T-helper 22 cell (primary cell): ENCODE measurements around the gene B3GALT6.
A peak's percentile ranks its signal among the peaks of the same experiment; 100 is the strongest.

Experiments used
- DNase-seq: peaks from one replicate; pipeline ENCODE4 v3.0.0-alpha.2; 2020; ENCODE audit warnings: low read depth

B3GALT6 gene

GRCh38 chr1:1200876-1201810, 30.9 kb upstream of the B3GALT6 start:
- DNase-seq: peak; percentile 87

DNA sequence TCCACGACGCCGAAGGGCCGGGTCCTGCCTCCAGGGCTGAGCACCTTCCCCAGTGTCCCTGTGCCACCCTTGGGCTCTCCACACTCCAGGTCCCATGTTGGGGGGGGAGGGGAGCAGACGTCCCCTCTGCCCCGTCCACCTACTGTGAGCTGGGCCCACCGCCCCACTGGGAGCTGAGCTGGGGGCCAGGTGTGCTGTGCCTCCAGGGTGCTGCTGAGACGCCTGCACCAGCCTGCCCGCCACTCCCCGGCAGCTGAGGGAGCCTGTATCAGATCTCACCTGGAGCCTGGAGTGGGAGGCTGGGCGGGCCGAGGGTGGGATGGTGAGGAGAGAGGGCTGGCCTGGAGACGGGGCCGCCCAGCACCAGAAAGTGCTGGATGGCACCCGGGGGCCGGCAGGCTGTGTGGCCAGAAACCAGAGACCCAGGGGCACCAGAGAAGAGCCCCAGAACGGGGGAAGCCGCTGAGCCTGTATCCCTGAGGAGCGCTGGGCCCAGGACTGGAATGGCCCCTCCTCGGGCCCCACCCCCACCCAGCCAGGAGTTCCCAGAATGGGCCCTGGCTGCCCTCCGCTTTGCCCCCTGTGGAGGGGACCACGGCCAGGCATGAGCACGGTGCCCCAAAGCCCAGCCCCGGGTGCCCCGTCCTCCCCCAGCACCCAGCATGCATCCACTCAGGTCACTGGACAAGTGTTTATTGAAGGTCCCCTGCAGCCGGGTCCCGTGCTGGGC, 29.0 kb upstream of the B3GALT6 start:
- DNase-seq: no peak

GRCh38 chr1:1203561-1204424, 28.2 kb upstream of the B3GALT6 start:
- no peak for DNase-seq

GRCh38 chr1:1204425-1204920, 27.6 kb upstream of the B3GALT6 start:
- no peak for DNase-seq

GRCh38 chr1:1204998-1205768, 26.9 kb upstream of the B3GALT6 start:
- no peak for DNase-seq

DNA sequence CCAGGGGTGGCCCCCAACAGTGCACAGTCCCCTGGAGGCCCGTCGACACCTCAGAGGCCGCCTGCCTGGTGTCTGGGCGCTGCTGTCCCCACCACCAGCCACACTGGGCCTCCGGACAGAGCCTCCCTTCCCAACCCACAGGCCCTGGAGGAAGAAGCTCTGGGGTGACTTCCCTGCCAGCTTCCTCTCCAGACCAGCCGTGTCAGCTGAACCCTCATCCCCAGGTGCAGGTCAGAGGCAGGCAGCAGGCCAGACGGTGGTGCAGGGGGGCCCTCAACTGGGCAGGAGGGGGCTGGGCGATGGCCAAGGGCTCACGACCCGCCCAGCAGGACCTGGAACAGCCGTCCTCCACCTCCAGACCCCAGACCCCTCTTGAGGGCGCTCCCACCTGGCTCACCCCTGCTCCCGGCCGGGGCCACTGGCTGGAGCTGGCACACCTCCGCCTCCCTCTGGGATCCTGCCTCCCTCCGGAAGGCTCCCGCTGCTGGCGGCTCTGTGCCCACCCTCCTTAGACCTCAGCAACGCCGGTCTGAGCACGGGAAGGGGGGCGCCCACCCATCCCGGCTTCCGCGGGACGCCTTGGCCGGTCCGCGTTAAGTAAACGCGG, 26.2 kb upstream of the B3GALT6 start:
- no peak for DNase-seq

DNA sequence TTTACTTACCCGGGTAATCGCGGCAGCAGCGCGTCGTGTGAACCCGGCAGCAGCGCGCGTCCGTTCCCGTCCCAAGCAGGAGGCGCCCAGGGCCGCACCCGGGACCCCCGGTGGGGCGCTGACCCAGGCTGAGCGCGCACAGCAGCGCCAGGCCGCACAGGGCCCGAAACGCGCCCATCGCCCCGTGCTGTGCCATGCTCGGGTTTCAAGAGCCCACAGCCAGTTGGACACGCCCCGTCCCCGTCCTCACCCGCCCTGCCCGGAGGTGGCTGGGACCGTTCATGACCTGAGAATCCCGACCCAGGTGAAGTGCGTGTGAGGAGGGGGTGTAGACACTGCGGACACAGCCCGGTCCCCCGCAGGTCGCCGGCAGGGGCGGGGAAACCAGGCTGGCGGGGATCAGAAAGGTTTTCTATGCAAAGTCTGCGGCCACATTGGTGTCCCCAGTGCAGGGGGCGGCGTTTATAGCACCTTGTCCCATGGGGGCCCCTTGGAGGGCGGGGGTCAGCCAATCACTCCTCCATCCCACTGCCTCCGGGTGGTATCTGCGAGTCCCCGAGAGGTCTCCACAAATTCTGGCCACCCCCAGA, 25.6 kb upstream of the B3GALT6 start, which contains the start of gene TNFRSF18:
Gene TNFRSF18 (minus strand): TSS at position 217 of the 590 bp plus-strand sequence. CDS start 21 bp downstream, at position 196.
- no peak for DNase-seq

DNA sequence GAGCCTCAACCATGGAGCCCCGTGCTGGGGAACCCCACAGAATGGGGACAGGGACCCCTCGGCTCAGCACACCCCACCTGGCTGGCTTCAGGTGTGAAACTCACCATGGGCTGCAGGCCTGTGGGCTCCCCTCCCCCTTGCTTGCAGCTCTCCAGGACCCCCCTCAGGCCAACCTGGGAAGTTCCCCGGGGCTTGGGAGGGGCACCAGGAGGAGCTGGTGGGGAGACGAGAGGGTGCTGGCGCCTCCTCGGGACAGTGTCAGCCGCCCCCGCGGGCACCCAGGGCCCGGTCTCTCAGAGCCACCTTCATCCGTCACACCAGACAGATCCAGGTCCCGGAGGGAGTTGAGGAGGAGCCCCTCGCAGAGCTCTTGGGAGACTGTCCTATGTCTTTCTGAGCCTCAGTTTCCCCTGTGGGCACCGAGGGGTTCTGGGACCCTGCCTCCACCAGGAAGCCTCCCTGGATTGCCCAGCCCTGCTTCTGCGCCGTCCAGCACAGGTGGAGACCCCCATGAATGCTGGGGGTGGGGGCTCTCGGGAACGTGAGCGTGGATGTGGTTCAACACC, 25.0 kb upstream of the B3GALT6 start:
- no peak for DNase-seq

DNA sequence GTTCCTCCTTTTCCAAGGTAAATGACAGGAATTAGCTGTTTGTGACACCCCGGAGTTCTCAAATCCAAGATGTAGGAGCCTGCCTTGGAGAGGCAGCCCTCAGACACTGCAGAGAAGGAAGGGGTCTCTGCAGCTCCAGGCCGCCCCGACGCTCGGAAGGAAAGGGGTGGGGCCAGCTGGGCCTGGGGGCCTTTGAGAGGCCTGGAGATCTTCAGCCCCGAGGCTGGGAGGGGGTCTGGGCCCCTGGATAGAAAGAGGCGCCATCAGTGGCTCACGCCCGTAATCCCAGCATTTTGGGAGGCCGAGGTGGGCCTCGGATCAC, 24.5 kb upstream of the B3GALT6 start:
- no peak for DNase-seq

DNA sequence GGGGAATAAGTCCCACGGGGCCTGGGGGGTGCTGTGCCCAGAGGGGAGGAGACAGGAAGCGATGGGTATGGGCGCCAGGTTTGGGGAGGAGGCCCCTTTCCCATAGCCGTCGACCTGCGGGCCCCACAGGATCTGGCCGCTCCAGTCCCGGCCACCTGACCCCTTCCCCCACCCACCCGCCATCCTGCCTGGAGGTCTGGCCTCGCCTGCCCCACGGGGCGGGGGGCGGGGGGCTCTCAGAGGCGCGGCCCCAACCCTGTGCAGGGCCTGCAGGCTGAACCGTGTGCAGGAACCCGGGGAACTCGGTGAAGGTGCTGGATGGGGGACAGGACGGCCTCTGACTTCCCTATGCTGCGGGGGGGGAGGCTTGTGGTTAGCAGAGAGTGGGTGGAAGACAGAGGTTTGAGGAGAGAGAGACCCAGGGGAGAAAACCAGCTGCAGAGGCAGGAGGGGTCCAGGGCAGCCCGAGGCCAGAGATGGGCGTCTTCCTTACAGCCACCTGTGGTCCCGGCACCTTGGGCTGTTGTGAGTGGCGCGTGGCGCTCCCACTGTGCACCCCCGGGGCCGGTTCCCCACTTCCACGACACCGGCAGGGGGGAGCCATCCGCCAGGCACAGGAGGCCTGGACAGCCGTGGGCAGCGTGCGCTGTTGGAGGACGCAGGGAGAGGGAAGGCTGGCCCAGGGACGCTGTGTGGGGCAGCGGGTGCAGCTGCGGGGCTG, 23.2 kb upstream of the B3GALT6 start:
- DNase-seq: no peak

DNA sequence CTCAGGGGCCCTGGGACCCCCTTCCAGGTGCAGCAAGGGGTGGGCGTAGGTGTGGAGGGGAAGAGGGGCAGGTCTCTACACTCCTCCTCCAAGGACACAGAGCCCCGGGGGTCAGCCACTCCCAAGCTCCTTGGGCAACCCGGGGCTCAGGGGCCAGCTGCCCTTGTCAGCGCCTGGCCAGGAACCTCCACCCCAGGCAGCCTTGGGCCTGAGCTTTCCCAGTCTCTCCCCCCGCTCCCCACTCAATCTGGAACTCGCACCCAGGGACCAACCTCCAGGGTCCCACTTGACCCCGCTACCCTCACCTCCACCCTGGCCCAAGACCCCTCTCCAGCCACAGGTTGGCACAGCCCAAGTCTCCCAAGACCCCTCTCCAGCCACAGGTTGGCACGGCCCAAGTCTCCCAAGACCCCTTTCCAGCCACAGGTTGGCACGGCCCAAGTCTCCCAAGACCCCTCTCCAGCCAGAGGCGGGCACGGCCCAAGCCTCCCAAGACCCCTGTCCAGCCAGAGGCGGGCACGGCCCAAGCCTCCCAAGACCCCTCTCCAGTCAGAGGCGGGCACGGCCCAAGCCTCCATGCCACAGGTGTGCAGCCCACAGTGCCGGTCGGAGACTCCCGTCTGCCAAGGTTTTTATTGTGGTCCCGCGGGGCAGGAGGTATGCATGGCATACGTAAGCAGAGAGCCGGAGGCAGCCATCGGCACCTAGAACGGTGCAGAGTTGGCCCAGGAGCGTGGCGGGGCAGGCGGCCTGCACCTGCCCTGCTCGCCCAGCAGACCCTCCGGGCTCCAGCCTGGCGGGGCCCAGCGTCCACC, 21.1 kb upstream of the B3GALT6 start:
- no peak for DNase-seq

GRCh38 chr1:1211541-1212441, 20.2 kb upstream of the B3GALT6 start:
- no peak for DNase-seq

DNA sequence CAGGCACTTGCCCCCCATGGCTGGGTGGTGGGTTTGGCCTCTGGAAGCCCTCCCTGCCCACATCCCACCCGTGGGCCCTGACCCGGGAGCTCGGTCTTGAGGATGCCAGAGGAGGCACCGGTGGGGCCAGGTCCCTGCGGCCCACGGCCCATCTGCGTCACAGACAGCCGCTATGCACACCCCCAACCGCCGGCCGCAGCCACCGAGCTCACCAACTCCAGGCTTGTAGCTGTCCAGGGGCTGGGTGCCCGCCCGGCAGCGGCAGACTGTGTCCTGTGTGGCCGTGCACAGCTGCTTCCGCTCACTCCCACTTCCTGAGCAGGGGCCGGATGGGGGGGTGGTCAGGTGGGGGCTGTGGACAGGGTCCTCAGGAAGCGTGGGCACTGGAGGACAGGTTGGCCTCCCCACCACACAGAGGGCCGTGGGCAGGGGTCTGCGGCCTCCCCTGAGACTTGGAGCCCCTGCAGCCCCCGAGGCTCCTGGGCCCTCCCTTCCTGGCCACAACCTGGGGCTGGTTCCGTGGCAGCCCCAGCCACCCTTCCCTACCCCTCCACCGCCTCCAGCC, 19.2 kb upstream of the B3GALT6 start:
- DNase-seq: no peak

DNA sequence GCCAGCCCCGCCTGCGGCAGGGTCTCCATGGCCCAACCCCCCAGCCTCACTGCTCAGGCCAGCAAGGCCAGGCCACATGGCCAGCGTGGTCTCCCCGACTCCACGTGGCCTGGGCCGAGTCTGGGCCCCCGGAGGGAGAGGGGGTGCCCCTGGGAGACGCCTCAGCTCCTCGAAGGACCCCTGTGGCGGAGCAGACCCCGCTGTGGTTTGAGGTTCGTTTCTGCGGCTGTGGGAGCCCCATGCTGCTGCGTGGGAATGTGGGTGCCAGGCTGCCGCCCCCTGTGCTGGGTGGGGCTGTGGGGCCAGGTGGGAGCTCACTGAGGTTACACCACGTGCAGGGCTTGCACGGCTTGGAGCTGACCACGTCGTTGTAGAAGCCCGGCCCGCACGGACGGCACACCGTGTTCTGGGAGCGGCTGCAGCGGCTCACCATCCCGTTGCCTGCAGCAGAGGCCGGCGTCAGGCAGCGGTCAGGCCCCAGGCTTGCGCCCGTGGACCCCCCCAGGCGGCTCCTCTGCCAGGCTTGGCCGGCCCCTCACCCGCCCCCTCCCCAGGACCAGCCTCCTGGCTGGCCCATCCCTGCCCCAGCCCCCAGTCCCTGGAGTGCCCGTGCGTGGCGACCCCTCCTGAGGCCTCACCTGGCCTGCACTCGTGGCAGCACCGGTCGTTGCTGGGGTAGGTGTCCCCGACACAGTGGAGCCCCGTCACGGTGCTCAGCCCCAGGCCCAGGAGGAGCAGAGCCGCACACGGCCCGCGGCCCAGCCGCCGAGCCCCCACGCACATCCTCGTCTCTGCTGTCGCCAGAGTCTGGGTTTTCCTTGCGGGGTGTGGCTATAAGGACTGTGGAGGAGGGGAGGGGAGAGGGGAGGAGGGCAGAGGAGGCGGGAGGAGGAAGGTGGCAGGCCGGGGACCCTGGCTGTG, 18.4 kb upstream of the B3GALT6 start, which contains the start of gene TNFRSF4:
Gene TNFRSF4 (minus strand): TSS at position 809 of the 921 bp plus-strand sequence. CDS start 26 bp downstream, at position 783.
- DNase-seq: no peak

- DNase-seq: peak; percentile 46
These were observed 16.9 kb upstream of the B3GALT6 start for GRCh38 chr1:1215080-1215676.
